Lung (tissue), 12 donors: ENCODE results near the gene ADAMTS20. TPM values are rescaled to one million over a fixed set of nuclear protein-coding genes. Genes with fewer than 3 reads are reported as not detected.

Source experiments
- ATAC-seq: fragments of 200-7000 bp; cut with Tn5 transposase; one replicate; pipeline ENCODE4 v1.9.1; 2020; ENCODE audit warnings: moderate number of reproducible peaks; ENCODE audit not compliant: insufficient read depth, low FRiP score
- DNase-seq, 3 donors: peaks; one replicate each; pipeline ENCODE4 v3.0.0-alpha.2; 2013 to 2017
- H3K27ac ChIP-seq, 2 donors: one replicate each; pipeline ENCODE4 v1.5.1; 2013; ENCODE audit warnings: mild to moderate bottlenecking in 2 of 2, moderate library complexity in 2 of 2, control low read depth in 1 of 2, inconsistent platforms in 1 of 2, low read depth in 1 of 2, low read length in 1 of 2
- H3K27me3 ChIP-seq, 3 donors: one replicate each; pipeline ENCODE4 v1.5.1; 2013; ENCODE audit warnings: low read length in 2 of 3; ENCODE audit not compliant: control insufficient read depth in 3 of 3, insufficient read depth in 3 of 3
- H3K36me3 ChIP-seq, 4 donors: one replicate each; pipeline ENCODE4 v1.5.1; 2013; ENCODE audit warnings: low read length in 4 of 4, mild to moderate bottlenecking in 1 of 4, moderate library complexity in 1 of 4; ENCODE audit not compliant: control insufficient read depth in 4 of 4, insufficient read depth in 4 of 4
- H3K4me1 ChIP-seq, 5 donors: one replicate each; pipeline ENCODE4 v1.5.1; 2013; ENCODE audit warnings: low read length in 5 of 5, mild to moderate bottlenecking in 2 of 5, moderate library complexity in 1 of 5; ENCODE audit not compliant: control insufficient read depth in 5 of 5, insufficient read depth in 5 of 5
- H3K4me3 ChIP-seq: one replicate; pipeline ENCODE4 v1.5.1; 2013; ENCODE audit warnings: mild to moderate bottlenecking, control low read depth, moderate library complexity
- H3K9ac ChIP-seq, 2 donors: one replicate each; pipeline ENCODE4 v1.5.1; 2013; ENCODE audit warnings: low read length in 2 of 2, control low read depth in 1 of 2; ENCODE audit not compliant: insufficient read depth in 1 of 2
- H3K9me3 ChIP-seq, 4 donors: one replicate each; pipeline ENCODE4 v1.5.1; 2013; ENCODE audit warnings: low read length in 3 of 4, mild to moderate bottlenecking in 1 of 4, moderate library complexity in 1 of 4; ENCODE audit not compliant: control insufficient read depth in 4 of 4, insufficient read depth in 3 of 4
- WGBS, 2 donors: extraction: QIAGEN DNeasy Blood & Tissue Kit; methylation state at CpG; one replicate each; pipeline ENCODE4 v1.1.7; 2013; 5-methylcytosine and 5-hydroxymethylcytosine counted together
- polyA plus RNA-seq, 2 donors: library from polyadenylated mRNA; stranded (reverse); fragments of 200-250 nt; gene quantifications; one replicate each; pipeline ENCODE4 v1.2.1, GENCODE V29; 2013
- total RNA-seq, 2 donors: library from RNA; depleted of rRNA in 1 of 2; stranded (reverse); fragments of >200 nt in 1 of 2; gene quantifications; one replicate each; pipeline ENCODE4 v1.2.1, GENCODE V29; 2014 to 2021
- TF ChIP-seq, protein P1 (sequence below): IDR thresholded peaks from 2 replicates; pipeline ENCODE4 v1.5.1; 2012; ENCODE audit warnings: mild to moderate bottlenecking; ENCODE audit errors: control extremely low read depth, extremely low read depth
- donor health status: control.
- donor health status: control.
- donor health status: Bipolar disorder and iron deficiency.
- donor health status: healthy.
- donor health status: DM: yes; HTN: yes; CAD: no.

ADAMTS20 gene
- total and polyA plus RNA-seq, 4 donors = not detected

DNA sequence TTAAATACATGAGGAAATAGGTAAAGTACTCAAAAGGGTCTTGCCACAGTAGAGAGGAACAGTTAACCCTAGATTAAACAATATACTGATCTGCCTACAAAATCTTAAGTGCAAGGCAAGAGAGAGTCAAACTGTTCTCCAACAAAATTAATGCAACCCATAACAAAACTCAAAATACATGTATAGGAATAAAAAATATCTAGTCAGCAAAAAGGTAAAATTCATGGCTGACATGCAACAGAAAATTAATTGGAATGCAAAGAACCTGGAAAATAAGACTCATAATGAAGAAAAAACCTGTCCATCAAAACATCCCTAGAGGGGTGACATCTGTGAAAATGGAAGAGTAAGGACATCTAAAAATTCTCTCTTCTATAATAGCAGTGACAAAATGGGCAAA lies 173.6 kb downstream of the ADAMTS20 start:
- no peaks in the 10 kb centered on the region for H3K27me3 ChIP-seq
- TF ChIP-seq, protein P1, sequence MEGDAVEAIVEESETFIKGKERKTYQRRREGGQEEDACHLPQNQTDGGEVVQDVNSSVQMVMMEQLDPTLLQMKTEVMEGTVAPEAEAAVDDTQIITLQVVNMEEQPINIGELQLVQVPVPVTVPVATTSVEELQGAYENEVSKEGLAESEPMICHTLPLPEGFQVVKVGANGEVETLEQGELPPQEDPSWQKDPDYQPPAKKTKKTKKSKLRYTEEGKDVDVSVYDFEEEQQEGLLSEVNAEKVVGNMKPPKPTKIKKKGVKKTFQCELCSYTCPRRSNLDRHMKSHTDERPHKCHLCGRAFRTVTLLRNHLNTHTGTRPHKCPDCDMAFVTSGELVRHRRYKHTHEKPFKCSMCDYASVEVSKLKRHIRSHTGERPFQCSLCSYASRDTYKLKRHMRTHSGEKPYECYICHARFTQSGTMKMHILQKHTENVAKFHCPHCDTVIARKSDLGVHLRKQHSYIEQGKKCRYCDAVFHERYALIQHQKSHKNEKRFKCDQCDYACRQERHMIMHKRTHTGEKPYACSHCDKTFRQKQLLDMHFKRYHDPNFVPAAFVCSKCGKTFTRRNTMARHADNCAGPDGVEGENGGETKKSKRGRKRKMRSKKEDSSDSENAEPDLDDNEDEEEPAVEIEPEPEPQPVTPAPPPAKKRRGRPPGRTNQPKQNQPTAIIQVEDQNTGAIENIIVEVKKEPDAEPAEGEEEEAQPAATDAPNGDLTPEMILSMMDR = no peak
- no peak overlapping the region for H3K4me3 ChIP-seq
- no peak overlapping the region for H3K9ac ChIP-seq
- no peaks in the 10 kb centered on the region for H3K36me3 ChIP-seq
- no peaks in the 10 kb centered on the region for H3K4me1 ChIP-seq
- ATAC-seq = no peak
- DNase-seq = no peak
- no peak overlapping the region for H3K27ac ChIP-seq
- peaks cover 0 to 5% (median 2%) of the 10 kb centered on the region in 4 donors for H3K9me3 ChIP-seq

DNA sequence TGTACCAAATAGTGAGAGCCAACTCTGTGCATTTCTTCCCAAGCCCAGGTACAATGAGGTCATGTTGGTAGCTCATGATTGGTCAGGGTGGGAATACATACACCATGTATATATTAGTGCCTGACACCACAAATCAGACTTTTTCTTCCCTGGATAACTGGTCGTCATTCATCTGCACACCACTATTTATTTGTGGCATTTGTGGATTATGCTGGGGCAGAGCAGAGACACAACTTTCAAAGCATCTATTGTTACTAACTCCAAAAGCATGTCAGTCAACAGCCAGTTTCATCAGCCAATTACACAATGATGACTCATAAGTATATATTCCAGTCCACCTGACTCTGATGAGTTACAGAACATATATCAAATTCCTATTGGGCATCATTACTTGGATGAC lies 181.7 kb downstream of the ADAMTS20 start:
- H3K4me1 ChIP-seq = no peaks in the 10 kb centered on the region
- H3K27me3 ChIP-seq = no peaks in the 10 kb centered on the region
- TF ChIP-seq, protein P1 = no peak
- WGBS, 2 donors = 83 to 94% methylated on average over 1 of the region's 1 CpG
- H3K36me3 ChIP-seq = no peaks in the 10 kb centered on the region
- ATAC-seq = no peak
- H3K27ac ChIP-seq = no peak overlapping the region
- no peak overlapping the region for H3K9ac ChIP-seq
- DNase-seq = no peak
- H3K9me3 ChIP-seq = no peaks in the 10 kb centered on the region
- H3K4me3 ChIP-seq = no peak overlapping the region

DNA sequence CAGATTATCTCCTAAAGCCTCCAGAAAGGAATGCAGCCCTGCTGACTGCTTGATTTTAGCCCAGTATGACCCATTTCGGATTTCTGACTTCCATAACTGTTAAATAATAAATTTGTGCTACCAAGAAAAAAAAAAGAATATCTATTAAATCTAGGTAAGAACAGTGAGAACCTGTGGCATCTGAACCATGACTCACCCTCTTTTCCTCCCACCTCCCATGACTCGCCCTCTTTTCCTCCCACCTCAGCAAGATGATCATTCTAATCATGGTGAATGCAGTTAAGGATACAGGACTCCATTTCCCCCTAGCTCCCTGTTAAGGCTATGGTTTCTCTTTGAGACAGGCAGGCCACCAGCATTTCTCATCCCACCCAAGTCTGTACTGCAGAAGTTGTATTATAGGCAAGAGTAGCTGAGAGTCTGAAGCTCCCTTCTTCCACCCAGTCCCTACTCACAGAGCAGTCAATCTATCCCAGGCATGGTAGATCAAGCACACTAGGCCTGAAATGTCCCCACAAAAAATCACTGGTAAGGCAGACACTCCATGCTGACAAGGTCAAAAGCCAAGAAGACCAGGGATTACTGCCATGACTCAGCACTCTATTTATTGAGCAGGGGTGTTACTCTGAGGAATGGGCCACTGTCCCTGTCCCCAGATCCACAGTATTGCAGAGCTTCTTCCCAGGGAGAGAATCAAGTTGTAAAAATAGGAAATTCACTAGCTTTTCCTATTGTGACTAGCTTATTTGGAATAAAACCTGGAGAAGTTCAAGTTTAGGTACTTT lies 188.9 kb downstream of the ADAMTS20 start:
- WGBS, 2 donors = 78 to 86% methylated on average over 2 of the region's 2 CpGs
- no peak overlapping the region for H3K27ac ChIP-seq
- H3K36me3 ChIP-seq = no peaks in the 10 kb centered on the region
- H3K27me3 ChIP-seq = no peaks in the 10 kb centered on the region
- ATAC-seq (no peak), DNase-seq (no peak)
- H3K9ac ChIP-seq = no peak overlapping the region
- no peaks in the 10 kb centered on the region for H3K9me3 ChIP-seq
- TF ChIP-seq, protein P1 = no peak
- H3K4me1 ChIP-seq = peaks cover 0 to 4% (median 0%) of the 10 kb centered on the region in 5 donors
- no peak overlapping the region for H3K4me3 ChIP-seq
